Liver (tissue), 9 donors: Measurements from ENCODE around the gene TRIO. TPM values are rescaled to one million over a fixed set of nuclear protein-coding genes. Genes with fewer than 3 reads are reported as not detected.

Experiments used
- DNase-seq: peaks from one replicate; pipeline ENCODE4 v3.0.0-alpha.2; 2017; ENCODE audit warnings: low spot score
- H3K27ac ChIP-seq, 2 donors: one replicate each; pipeline ENCODE4 v1.7.0; 2013; ENCODE audit warnings: inconsistent platforms in 2 of 2, low read length in 2 of 2, control low read depth in 1 of 2, low read depth in 1 of 2, mild to moderate bottlenecking in 1 of 2
- H3K27me3 ChIP-seq, 4 donors: one replicate each; pipeline versions ENCODE4 v1.6.1 to v1.7.0; 2013; ENCODE audit warnings: low read length in 3 of 4, inconsistent platforms in 1 of 4, mild to moderate bottlenecking in 1 of 4, moderate library complexity in 1 of 4; ENCODE audit not compliant: control insufficient read depth in 4 of 4, insufficient read depth in 4 of 4
- H3K36me3 ChIP-seq, 4 donors: one replicate each; pipeline versions ENCODE4 v1.6.1 to v1.7.0; 2013; ENCODE audit warnings: low read length in 3 of 4, mild to moderate bottlenecking in 3 of 4, low read depth in 1 of 4, moderate library complexity in 1 of 4; ENCODE audit not compliant: control insufficient read depth in 4 of 4, insufficient read depth in 3 of 4
- H3K4me1 ChIP-seq, 4 donors: one replicate each; pipeline versions ENCODE4 v1.6.1 to v1.7.0; 2013; ENCODE audit warnings: low read length in 3 of 4, mild to moderate bottlenecking in 3 of 4, moderate library complexity in 1 of 4; ENCODE audit not compliant: control insufficient read depth in 4 of 4, insufficient read depth in 4 of 4
- H3K4me3 ChIP-seq, 3 donors: one replicate each; pipeline versions ENCODE4 v1.6.1 to v1.7.0; 2013; ENCODE audit warnings: low read length in 3 of 3, control low read depth in 1 of 3, low read depth in 1 of 3, mild to moderate bottlenecking in 1 of 3
- H3K9ac ChIP-seq, 2 donors: one replicate each; pipeline ENCODE4 v1.7.0; 2013; ENCODE audit warnings: low read length in 2 of 2, mild to moderate bottlenecking in 2 of 2, moderate library complexity in 2 of 2, control low read depth in 1 of 2, low read depth in 1 of 2
- H3K9me3 ChIP-seq, 4 donors: one replicate each; pipeline versions ENCODE4 v1.6.1 to v1.7.0; 2013; ENCODE audit warnings: low read length in 3 of 4; ENCODE audit not compliant: control insufficient read depth in 4 of 4
- ATF3 ChIP-seq: IDR thresholded peaks from 2 replicates; pipeline ENCODE4 v1.6.1; 2016; ENCODE audit warnings: antibody characterized with exemption
- CTCF ChIP-seq: fragments of 150-350 bp; IDR thresholded peaks from 2 replicates; pipeline ENCODE4 v1.5.1; 2017; ENCODE audit warnings: improper control_type of control experiment, low read depth, low read length; ENCODE audit not compliant: missing input control
- FOXA1 ChIP-seq: IDR thresholded peaks from 2 replicates; pipeline ENCODE4 v1.6.1; 2016; ENCODE audit warnings: antibody characterized with exemption
- FOXA2 ChIP-seq: IDR thresholded peaks from 2 replicates; pipeline ENCODE4 v1.6.1; 2016; ENCODE audit warnings: antibody characterized with exemption
- HNF4A ChIP-seq, 2 donors: conservative IDR thresholded peaks; 2 replicates each; pipeline ENCODE4 v1.6.1; 2016; ENCODE audit warnings: antibody characterized with exemption in 2 of 2, mild to moderate bottlenecking in 2 of 2
- MAX ChIP-seq: IDR thresholded peaks from 2 replicates; pipeline ENCODE4 v1.6.1; 2016; ENCODE audit warnings: antibody characterized with exemption
- NR2F2 ChIP-seq: IDR thresholded peaks from 2 replicates; pipeline ENCODE4 v1.6.1; 2016; ENCODE audit warnings: antibody characterized with exemption
- REST ChIP-seq: IDR thresholded peaks from 2 replicates; pipeline ENCODE4 v1.6.1; 2016; ENCODE audit warnings: antibody characterized with exemption, mild to moderate bottlenecking
- RXRA ChIP-seq, 2 donors: IDR thresholded peaks; 2 replicates each; pipeline ENCODE4 v1.6.1; 2017 to 2018; ENCODE audit warnings: antibody characterized with exemption in 2 of 2, mild to moderate bottlenecking in 1 of 2
- SP1 ChIP-seq: IDR thresholded peaks from 2 replicates; pipeline ENCODE4 v1.6.1; 2018; ENCODE audit warnings: antibody characterized with exemption, mild to moderate bottlenecking
- TAF1 ChIP-seq: conservative IDR thresholded peaks from 2 replicates; pipeline ENCODE4 v1.6.1; 2016; ENCODE audit warnings: antibody characterized with exemption, mild to moderate bottlenecking
- WGBS: extraction: QIAGEN DNeasy Blood & Tissue Kit; methylation state at CpG from one replicate; pipeline ENCODE4 v1.1.7; 2013; 5-methylcytosine and 5-hydroxymethylcytosine counted together
- polyA plus RNA-seq, 2 donors: library from polyadenylated mRNA; stranded (reverse) in 1 of 2; unstranded in 1 of 2; fragments of 200-250 nt in 1 of 2; fragments of >200 nt in 1 of 2; fragmentation: Nextera tagmentation in 1 of 2; extraction: Ambion mirVana in 1 of 2; gene quantifications; one replicate each; pipeline versions ENCODE4 v1.2.1 to v1.2.3, GENCODE V29; 2013 to 2015
- total RNA-seq, 2 donors: library from RNA; depleted of rRNA; stranded (reverse); fragments of >200 nt; gene quantifications; one replicate each; pipeline ENCODE4 v1.2.3, GENCODE V29; 2014
- donor health status: healthy.
- donor health status: healthy.
- donor health status: healthy.
- donor health status: healthy.
- donor health status: healthy.

TRIO gene
- total and polyA plus RNA-seq, 4 donors, result 8.5 to 86.2 (median 16.0) TPM

- no peaks in the 10 kb centered on the region for H3K36me3 ChIP-seq
- H3K4me1 ChIP-seq, result peaks cover 0 to 2% (median 0%) of the 10 kb centered on the region in 4 donors
- H3K27me3 ChIP-seq, result no peaks in the 10 kb centered on the region
- DNase-seq, result no peak
- no peak overlapping the region for H3K9ac ChIP-seq
- TF ChIP-seq CTCF, result no peak
- TF ChIP-seq RXRA (IDR thresholded peaks at IDR 0.05), result no peak
- no peak for TF ChIP-seq MAX
- no peak for TF ChIP-seq ATF3
- TF ChIP-seq FOXA2, result no peak
- no peak for TF ChIP-seq REST
- no peak for TF ChIP-seq HNF4A (conservative IDR thresholded peaks at IDR 0.05)
- TF ChIP-seq SP1, result no peak
- TF ChIP-seq TAF1, result no peak
- TF ChIP-seq FOXA1, result no peak
- no peak overlapping the region for H3K27ac ChIP-seq
- WGBS, result 72% methylated on average over 4 of the region's 4 CpGs
- H3K4me3 ChIP-seq, result no peak overlapping the region
- no peaks in the 10 kb centered on the region for H3K9me3 ChIP-seq
Measured at GRCh38 chr5:14247054-14247386, 103.9 kb downstream of the TRIO start.

- Histone ChIP-seq H3K27ac (no peak overlapping the region), H3K4me1 (no peaks in the 10 kb centered on the region), H3K4me3 (no peak overlapping the region), H3K9ac (no peak overlapping the region), H3K36me3 (no peaks in the 10 kb centered on the region), H3K27me3 (no peaks in the 10 kb centered on the region), H3K9me3 (peaks cover 0 to 5% (median 1%) of the 10 kb centered on the region in 4 donors)
- TF ChIP-seq MAX, result no peak
- no peak for TF ChIP-seq ATF3
- no peak for TF ChIP-seq NR2F2
- DNase-seq, result no peak
- WGBS, result 93% methylated on average over 6 of the region's 6 CpGs
Measured at GRCh38 chr5:14249258-14250082, 106.3 kb downstream of the TRIO start.
